ENCODE results near the gene HTR4. TPM values are rescaled to one million over a fixed set of nuclear protein-coding genes. Genes with fewer than 3 reads are reported as not detected.

Gene HTR4
- total RNA-seq, 1 donor from 2014 or later, result not detected

DNA sequence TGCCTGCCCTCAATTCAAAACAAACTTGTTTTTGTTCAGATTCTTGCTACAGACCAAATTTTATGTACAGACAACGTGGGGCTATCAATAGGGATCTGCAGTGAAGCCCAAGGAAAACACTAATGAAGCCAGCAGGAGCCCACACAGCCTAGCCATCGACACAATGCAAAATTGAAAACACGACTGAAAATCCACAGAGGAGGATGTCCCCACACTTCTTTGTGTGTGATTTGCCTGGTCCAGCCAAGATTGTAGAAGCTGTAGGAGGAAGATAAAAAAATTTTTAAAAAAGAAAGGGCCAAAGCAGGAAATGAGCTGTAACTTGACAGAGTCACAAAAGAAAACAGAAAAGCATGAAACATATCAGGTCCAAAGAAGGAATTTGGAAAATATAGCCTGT is 34.8 kb downstream of the HTR4 start:
- intact Hi-C loops (cut with micrococcal nuclease), result no loop called here

DNA sequence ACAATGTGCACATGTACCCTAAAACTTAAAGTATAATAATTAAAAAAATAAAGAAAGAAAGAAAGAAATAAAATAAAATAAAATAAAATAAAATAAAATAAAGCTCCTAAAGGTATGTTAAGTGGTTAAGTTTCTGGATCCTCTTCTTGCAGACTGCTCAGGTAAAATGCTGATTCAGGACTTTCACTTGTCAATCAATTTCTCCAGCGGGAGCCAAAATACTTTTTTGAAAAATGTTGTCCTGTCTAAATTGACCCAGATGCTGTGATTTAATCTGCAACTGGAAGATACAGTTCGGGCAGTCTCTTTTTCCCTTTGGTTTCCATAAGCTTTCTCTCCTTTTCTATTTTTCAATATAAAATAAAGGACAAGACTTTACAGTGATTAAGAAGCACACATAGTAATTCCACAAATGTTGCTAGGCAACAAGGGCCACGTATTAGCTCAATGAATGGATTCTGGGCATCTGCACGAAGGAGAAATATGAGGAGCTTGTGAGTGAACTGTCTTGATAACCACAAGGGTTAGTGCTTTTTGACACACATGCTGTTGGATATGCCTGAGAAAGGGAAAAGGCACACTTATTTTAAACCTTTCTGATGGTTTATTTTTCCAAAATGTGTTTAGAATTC is 38.6 kb downstream of the HTR4 start:
- intact Hi-C loops (cut with micrococcal nuclease), result no loop called here

DNA sequence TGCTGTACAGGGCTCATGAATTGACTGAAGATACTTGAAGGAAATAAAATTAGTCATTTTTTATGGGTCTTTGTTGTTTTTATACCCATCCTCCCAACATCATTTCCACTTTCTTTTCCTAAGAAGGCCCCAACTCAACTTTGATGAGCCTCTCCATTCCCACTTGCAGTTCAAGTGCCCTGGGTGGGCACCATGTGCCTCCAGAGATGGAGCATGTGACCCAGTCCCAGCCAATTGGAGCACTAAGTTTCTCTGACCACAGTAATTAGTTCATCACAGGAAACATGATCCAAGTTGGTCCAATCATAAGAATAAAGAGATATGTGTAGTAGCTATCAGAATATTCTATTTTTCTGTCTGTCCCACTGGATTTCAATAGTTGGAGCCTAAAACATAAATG is 46.9 kb downstream of the HTR4 start:
- intact Hi-C loops (cut with micrococcal nuclease), result no loop called here

DNA sequence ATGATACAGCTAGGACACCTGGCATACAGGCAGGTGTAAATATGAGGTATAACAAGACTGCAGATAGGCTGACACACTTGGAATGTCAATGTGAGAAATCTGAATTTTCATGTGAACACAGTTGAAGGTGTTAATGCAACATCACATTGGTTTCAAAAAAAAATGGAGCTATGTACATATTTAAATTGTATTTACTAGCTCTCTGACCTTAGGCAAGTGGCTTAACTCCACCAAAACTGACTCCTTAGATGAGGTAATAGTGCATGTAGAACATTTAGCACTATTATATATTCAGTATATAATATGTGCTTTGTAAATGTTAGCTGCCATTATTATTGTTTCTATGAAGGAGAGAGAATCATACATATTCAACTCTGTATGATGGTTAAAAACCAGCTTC is 48.0 kb downstream of the HTR4 start:
- intact Hi-C loops (cut with micrococcal nuclease), result no loop called here

DNA sequence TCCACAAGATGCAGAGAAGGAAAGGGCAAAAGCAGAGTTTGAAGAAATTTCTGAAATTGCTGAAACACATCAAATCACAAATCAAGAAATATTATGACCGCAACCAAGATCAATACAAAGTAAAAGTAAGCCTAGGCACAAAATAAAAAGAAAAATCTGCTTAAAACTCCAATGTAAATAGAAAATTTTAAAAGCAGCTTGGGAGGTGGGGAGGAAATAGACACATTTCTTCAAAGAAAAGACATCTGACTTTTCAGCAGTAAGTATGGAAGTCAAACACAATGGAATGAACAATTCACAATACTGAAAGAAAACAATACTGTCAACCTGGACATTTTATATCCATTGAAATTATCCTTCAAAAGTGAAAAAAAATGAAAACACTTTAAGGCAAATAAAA is 55.1 kb downstream of the HTR4 start:
- intact Hi-C loops (cut with micrococcal nuclease), result no loop called here

DNA sequence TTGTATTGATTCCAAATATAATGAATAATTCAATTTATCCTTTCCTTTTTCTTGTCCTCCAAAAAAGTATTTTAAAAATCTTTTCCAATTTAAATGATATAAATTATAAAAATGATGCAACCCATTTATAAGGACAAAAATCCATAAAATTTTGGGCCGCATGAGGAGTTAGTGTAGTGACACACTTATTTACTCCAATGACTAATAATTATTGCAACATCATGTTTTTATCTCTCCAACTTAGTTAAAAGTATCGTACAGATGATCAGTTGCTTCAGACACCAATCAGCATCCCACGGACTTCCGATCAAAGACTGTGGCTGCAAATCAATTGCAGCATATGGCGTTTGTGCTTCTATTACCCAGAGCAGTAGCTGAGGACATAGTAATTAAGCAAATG is 58.6 kb downstream of the HTR4 start:
- intact Hi-C loops (cut with micrococcal nuclease), result no loop called here

DNA sequence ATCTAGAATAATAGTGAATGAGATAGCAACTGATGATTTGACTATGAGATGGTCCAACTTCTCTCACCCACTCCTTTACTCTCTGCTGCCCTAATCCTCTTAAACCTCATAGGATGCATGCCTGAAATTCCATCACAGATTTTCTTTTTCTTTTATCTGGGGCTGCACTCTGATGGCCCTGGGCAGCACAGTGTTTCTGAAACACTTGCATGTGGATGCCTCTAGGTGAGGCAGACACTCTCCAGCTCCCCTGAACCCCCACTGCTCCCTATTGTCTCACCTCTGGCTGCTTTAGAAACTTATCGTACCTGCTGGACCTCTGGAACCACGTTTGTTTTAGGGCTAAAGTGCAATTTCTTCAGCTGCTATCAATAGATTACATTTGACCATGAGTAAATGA is 67.5 kb downstream of the HTR4 start:
- intact Hi-C loops (cut with micrococcal nuclease), result no loop called here

DNA sequence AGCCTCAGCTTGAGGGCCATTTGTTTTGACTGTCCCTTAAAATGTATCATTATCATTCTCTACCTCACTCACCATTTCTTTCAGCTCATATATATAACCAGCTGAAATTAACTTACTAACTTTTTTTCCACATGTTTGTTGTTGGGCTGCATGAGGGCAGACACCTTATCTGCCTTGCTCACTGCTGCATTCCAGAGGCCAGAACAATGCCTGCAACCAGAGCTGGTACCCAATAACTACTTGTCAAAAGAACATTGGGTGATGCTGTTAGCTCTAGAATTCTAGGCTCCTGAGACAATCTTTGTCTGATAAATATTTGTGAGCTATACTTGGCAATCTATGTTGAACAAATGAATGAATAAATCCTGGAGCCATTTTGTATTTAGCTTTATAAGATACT is 68.3 kb downstream of the HTR4 start:
- intact Hi-C loops (cut with micrococcal nuclease), result no loop called here

DNA sequence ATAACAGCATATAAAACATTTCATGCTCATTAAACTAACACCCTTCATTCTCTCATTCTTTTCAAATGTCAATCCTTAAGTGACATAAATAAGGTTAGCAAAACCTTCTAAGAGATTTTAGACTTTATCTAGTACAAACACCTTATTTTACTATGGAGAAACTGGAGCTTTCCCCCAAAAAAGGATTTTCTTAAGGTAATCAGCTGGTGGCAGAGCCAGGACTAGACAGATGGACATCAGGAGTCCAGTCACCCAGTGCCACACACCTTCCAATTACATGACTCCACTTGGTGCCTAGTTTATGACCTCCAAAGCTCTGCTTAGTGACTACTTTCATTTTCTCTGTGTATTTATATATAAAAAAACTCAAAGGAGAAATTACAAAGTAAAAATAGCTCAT is 70.2 kb downstream of the HTR4 start:
- intact Hi-C loops (cut with micrococcal nuclease), result no loop called here

DNA sequence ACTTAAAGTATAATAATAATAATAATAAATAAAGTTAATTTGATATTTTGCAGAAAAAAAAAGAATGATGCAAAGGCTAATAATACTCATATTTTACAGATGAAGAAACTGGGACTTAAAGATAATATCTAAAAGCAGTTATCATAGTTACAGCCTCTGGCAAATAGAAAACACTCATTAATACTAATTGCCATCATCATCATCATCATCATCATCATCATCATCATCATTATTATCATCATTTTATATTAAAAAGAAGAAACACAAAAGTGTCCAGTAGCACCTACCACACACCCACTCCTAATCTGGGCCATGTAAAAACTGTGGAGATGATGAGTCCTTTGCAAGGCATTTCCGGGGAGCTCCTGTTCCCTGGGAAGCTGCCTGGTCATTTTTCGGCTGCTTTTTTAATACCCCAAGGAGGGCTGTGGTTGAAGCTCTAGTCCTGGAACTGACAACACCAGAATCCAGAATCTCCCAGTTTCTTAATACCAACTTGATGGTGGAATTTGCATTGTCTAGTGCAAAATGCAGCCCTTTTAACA is 70.8 kb downstream of the HTR4 start:
- intact Hi-C loops (cut with micrococcal nuclease), result no loop called here

DNA sequence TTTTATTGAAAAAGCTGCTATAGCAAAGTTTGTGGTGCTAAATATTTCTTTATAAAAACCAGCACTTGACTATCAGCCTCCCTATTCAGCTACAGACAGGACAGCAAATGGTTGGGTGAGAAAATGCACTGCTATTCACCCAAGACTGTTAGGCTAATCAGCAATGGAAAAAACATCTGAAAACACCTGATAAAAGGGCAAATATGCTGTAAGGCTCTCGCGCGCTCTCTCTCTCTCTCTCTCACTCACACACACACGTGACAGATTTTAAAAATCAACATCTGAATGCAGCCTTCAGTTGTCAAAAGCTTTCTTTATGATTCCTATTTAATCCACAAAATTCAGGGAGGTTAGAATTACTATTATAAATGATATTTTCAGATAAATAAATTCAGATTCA is 80.2 kb downstream of the HTR4 start:
- intact Hi-C loops (cut with micrococcal nuclease), result no loop called here

DNA sequence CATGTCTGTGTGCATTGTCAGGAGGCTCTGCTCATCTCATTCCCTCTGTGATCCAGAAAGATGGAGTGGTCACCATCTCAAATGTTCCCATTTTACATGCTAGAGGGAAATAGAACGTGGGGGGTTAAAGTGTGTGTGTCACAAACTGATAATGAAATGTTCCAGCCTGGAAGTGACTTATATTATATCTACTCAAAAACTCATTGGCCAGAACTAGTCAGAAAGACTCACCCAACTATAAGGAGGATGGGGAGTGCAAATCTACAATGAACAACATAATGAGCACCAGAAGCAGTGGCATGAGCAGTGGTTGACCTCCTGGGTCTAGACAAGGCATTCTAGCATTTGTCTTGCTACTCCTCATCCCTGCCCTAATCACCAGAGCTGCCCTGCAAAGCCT is 81.0 kb downstream of the HTR4 start:
- intact Hi-C loops (cut with micrococcal nuclease), result no loop called here

DNA sequence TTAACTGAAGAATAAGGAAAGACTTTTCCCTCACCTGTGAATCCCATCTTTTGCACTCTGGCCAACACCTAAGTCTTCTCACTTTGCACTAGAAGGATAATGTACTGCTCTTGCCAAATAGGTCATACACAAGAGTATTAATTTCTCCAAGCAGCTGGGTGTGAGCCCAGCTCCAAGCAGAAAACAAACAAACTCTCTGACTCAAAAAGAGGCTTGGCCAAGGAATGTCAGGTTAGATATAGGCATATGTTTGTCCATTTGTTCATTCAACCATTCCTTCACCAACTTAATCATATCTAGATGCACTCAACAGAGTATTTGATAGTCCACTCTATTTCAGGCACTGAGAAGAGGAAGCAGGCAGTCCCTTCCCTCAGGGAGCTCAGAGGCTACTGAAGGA is 84.4 kb downstream of the HTR4 start:
- intact Hi-C loops (cut with micrococcal nuclease), result no loop called here

DNA sequence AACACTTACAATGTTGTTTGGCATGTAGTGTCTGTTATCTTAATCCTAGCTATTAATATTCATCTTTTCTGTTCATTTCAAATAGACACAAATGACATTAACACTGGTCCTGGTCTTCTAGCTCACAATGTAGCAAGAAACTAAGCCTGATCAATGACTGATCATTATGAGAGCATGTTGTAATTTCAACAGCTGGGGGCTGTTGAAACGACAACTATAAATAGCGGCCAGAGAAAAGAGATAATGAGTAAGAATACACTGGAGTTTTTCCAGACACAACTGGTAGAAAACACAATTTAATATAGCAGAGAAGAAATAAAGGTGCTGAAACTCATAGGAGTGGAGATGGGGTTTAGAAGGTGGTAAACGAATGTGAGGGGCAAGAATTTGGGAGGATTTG is 89.2 kb downstream of the HTR4 start:
- intact Hi-C loops (cut with micrococcal nuclease), result no loop called here

DNA sequence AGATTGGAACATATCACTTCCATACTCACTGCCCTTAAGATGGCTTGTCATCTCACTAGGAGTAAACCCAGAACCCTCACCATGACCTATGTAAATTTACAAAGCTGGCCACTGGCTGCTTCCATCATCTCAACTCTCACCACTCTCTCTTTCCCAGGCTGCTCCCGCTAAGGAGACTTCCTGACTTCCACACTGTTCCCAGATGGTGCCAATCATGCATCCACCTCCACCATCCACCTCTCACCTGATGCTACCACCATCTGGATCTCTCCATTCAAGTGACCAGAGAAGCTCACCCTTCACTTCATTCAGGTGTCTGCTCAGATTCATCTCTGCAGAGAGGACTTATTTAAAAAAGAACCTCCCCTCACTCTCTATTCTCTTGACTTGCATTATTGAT is 91.3 kb downstream of the HTR4 start:
- intact Hi-C loops (cut with micrococcal nuclease), result no loop called here

DNA sequence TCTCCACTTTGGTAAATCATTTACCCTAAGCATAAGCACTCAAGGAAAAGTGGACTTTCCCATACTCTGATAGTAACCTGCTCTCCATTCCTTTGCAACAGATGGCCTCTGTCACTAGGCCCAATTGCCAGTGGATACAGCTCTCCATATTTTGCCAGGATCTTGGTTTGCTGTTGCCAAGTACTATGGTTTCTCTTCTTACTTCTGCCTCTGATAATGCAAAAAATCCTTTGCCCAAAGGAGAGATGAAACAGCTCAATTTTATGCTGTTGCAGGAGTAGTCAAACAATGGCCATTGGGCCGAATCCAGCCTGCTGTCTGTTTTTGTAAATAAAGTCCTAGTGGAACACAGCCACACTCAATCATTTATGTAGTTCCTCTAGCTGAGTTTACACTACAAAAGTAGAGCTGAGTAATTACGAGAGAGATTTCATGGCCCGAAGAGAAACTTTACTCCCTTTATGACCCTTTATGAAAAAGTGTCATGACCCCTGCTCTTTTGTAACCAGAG is 92.5 kb downstream of the HTR4 start:
- intact Hi-C loops (cut with micrococcal nuclease), result no loop called here

DNA sequence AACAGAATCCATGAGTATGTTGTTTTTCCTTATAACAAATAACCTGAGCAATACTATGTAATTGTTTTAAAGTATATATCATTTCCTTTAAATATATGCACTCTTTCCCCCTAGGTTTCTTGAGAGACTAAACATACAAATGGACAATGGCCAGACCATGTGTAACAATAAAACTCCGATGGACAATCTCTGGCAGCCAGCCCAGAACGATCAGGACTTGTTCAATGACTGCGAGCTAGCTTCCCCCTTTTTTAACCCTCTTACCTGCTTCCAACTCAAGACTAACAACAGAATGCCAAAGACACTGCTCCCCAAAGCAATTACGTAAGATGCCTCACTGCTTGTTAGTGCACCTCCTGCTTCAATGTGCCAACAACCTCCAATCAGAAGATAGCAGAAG is 94.9 kb downstream of the HTR4 start:
- intact Hi-C loops (cut with micrococcal nuclease), result no loop called here

DNA sequence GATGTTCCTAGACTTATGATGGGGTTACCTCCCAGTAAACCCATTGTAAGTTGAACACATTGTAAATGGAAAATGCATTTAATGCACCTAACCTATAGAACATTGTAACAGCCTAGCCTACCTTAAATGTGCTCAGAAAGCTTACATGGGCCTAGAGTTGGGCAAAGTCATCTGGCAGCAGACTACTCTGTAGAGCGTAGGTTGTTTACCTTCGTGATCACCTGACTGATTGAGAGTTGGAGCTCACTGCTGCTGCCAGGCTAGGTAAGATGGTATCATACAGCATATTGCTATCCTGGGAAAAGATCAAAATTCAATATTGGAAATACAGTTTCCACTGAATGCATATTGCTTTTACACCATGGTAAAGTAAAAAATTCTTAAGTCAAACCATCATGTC is 95.4 kb downstream of the HTR4 start:
- intact Hi-C loops (cut with micrococcal nuclease), result no loop called here

DNA sequence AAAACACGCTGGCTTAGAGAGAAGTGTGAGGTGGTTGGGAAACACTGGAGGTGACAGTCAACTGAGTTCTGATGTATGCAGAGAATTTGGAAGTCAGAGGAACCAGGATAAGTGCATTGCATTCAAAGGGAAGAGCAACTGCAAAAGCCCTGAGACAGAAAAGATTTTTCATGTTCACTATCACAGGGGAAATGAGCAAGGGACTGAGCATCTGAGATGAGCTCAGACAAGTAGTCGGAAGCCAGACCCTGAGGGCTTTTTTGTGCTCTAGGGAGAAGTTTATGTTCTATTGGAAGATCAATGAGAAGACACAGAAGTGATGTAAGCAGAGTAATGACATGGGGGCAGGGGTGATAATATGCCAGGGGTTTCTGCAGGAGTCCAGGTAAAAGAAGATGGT is 97.5 kb downstream of the HTR4 start:
- intact Hi-C loops (cut with micrococcal nuclease), result no loop called here

DNA sequence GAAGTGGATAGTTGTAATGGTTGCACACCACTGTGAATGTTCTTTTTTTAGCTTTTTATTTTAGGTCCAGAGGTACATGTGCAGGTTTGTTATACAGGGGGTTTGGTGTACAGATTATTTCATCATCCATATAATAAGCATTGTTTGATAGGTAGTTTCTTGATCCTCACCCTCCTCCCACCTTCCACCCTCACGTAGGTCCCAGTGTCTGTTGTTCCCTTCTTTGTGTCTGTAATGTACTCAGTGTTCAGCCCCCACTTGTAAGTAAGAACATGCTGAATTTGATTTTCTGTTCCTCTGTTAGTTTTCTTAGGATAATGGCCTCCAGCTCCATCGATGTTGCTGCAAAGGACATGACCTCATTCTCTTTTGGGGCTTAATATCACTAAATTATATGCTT is 99.7 kb downstream of the HTR4 start:
- intact Hi-C loops (cut with micrococcal nuclease), result no loop called here

DNA sequence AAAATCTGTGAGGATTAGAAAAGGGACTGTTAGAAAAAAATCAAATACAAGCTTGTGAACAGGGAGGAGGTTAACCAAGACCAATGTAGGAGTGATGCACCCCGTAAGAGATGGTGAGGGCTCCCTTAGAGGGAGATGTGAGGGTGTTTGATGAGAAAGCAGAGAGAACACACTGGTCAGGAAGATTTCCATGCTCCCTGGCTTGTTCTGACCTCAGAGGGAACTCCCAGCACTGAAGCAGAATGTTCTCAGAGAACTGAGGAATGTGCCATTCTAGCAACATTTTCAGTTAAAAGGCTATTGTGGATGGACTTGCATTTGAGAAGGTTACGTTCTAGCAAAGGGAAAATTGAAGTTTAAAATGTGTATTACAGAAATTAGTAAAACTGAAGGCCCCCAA is 110.6 kb downstream of the HTR4 start:
- intact Hi-C loops (cut with micrococcal nuclease), result no loop called here

DNA sequence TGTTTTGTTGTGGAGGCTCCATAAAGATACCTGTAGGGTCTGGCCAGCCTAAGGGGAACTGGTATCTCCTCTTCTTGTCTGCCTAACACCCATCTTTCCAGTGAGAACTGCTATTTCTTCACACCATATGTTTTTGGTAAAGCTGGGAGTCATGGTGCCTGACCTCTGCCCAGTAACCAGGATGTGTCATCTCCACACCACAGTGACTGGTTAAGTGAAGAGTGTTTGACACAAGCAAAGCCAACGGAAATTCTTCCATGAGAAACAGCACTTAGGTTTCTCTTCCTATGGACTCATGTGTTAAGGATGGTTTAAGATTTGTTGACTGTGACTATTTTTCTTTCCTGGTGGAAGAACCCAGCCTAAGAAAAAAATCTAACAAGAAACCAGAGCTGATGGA is 111.5 kb downstream of the HTR4 start:
- intact Hi-C loops (cut with micrococcal nuclease), result no loop called here

DNA sequence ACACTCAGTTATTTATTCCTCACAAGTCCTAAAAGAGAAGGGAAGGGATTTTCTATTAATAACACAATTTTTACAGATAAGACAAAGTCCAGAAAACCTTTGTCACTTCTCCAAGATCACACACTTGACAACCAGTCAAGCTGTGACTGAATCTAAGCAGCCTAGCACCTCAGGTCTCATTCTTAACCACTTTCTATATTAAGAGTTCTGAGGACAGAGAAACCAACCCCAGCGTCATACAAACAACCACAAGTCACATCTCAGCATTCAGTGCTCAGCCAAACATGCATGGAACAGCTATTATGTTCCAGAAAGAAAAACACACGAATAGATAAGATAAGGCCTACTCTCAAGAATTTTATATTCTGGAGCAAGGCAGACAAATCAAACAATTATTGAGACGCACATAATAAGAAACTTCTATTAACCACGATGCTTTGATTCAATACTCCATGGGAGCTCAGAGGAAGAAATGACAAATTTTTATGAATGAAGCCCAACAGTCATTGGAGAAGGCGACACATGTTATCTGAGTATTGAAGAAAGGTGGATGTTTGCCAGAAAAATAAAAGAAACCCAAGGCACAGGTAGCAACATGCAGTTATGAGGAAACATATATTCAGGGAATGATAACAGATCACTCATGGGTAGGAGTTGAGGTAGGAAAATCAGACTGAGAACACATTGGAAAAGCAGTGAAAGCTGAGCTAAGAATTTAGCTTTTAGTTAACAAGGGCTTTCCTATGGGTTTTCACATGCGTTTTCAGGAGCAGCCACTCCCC is 113.1 kb downstream of the HTR4 start:
- intact Hi-C loops (cut with micrococcal nuclease), result no loop called here
